Effector memory CD4-positive, alpha-beta T cell (primary cell): ENCODE data around the gene PQBP1.

Source experiments
- DNase-seq, 3 donors: peaks; one replicate each; pipeline ENCODE4 v3.0.0-alpha.2; 2020
- H3K27ac ChIP-seq: 2 replicates; pipeline ENCODE4 v1.7.0; 2013; ENCODE audit warnings: mild to moderate bottlenecking, low read length, moderate library complexity; ENCODE audit not compliant: insufficient read depth, poor library complexity, severe bottlenecking
- H3K27me3 ChIP-seq: replicated peaks from 2 replicates; pipeline ENCODE4 v1.7.0; 2013; ENCODE audit warnings: mild to moderate bottlenecking, low read length; ENCODE audit not compliant: insufficient read depth, control insufficient read depth, poor library complexity, severe bottlenecking
- H3K36me3 ChIP-seq: 2 replicates; pipeline ENCODE4 v1.7.0; 2013; ENCODE audit warnings: mild to moderate bottlenecking, low read length, moderate library complexity; ENCODE audit not compliant: control insufficient read depth, insufficient read depth
- H3K4me1 ChIP-seq: 2 replicates; pipeline ENCODE4 v1.7.0; 2013; ENCODE audit warnings: low read length, mild to moderate bottlenecking; ENCODE audit not compliant: control insufficient read depth, insufficient read depth, poor library complexity, severe bottlenecking
- H3K4me3 ChIP-seq: 2 replicates; pipeline ENCODE4 v1.7.0; 2013; ENCODE audit warnings: low read length, low read depth, mild to moderate bottlenecking; ENCODE audit not compliant: insufficient read depth, poor library complexity, severe bottlenecking
- H3K9me3 ChIP-seq: 2 replicates; pipeline ENCODE4 v1.7.0; 2013; ENCODE audit warnings: mild to moderate bottlenecking, low read length, moderate library complexity; ENCODE audit not compliant: control insufficient read depth

PQBP1 gene

GRCh38 chrX:48936429-48937053, 38.8 kb downstream of the PQBP1 start:
- Histone ChIP-seq H3K36me3 (peaks cover 7% of the 10 kb centered on the region), H3K27ac (peak overlapping the region; percentile 96), H3K4me1 (peaks cover 66% of the 10 kb centered on the region), H3K27me3 (no peaks in the 10 kb centered on the region), H3K9me3 (no peaks in the 10 kb centered on the region), H3K4me3 (peak overlapping the region; percentile 38)
- no peak for DNase-seq

DNA sequence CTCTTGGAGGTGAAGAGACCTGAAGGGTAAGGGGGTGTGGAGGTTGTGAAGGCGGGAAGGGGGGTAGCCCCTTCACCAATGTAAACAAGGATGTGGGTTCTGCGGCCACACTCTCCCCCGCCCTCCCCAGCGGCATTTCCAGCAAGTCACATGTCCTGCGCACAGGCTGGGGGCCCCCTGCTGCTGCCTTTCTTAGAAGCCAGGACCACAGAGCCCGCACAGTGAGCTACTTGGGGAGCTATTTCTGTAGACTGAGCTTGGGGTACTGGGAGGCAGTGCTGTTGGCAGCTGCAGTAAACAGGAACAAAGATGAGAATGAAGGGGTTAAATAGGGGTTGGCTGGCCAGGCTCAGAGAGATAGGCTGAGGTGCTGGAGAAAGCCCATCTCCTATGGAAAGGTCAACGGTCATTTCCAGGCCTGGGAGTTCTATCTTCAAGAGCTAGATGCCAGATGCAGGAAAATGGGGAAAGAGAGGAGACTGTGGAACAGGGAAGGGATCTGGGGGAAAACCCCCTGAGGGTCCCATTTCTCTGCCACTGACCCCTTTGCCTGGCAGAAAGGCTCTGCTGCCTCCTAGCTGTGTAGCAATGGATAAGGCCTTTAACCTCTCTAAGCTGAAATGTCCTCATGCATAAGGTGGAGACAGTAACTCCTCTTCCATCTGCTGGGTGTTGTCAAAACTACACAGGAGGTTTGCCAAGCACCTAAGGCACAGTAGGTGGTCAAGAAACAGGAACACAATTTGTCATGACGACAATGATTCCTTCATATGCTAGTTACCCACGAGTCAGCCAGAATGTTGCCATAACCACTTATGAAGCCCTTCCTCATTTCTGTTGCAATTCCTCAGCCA, 39.6 kb downstream of the PQBP1 start:
- peak overlapping the region; percentile 38 for H3K4me3 ChIP-seq
- H3K27me3 ChIP-seq = no peaks in the 10 kb centered on the region
- H3K27ac ChIP-seq = peak overlapping the region; percentile 96
- H3K36me3 ChIP-seq = peaks cover 7% of the 10 kb centered on the region
- peak; percentile 78 to 86 (median 82) for DNase-seq
- peaks cover 72% of the 10 kb centered on the region for H3K4me1 ChIP-seq
- no peaks in the 10 kb centered on the region for H3K9me3 ChIP-seq

DNA sequence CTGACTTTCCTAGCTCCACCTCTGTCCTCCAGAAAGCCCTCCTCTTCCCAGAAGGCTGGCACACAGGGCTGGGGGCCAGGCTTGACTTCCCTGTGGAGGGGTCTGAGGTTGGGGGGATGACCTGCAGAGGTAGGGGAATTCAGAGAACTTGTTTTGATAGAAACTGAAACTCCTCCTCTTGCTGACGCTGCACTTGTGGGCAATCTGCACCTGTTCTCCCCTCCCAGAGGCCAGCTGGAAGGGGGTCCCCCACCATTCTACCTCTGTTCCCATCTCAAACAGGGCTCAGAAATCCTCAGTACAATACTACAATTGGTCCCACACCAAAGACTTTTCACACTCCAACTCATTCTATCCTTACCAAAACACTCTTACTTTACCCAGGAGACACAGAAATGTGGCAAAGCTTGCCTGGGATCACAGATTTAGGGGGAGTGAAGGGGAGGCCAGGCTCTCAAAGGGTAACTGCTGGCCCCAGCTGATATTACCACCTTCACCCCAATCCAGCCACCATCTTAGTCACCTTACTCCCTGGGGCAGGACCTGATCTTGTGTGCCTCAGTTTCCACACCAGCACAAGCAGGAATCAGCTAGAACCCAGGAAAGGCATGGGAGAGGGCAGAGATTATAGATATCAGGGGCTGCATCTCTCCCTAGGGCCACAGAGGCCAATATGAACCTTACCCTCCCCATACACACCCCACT, 41.1 kb downstream of the PQBP1 start:
- Histone ChIP-seq H3K4me1 (peaks cover 82% of the 10 kb centered on the region), H3K4me3 (no peak overlapping the region)
- DNase-seq = peak; percentile 53 to 63 (median 58)

DNA sequence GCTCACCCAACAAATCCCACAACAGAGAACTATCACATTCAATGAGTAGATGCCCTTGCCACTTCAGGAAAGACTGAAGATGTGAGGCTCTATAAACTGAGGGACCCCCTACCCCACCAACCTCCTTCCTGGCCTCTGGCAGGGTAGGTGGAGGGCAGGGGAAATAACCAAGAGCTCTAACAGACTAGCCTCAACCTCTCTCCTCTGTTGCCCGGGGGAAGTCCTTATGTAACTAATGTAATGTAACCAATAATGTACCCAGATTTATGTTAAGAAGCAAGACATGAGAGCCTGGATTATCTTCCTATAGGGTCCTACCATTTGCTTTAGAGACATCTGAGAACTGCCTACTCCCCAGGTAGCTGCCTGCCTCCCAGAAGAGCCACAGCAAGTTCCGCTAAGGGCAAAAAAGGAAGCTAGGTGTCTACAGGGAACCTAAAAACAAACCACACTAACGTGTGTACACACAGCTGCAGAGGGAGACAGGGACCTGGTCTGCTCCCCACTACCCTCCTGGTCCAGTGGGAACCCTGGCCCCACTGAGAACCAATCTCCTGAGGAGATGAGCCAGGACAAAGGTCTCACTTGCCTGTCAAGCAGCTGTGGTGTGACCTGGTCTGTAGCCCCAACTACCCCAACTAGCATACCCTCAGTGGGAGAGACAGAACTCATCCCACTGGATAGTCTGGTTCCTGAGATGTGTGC, 41.9 kb downstream of the PQBP1 start:
- H3K9me3 ChIP-seq = no peaks in the 10 kb centered on the region
- H3K27ac ChIP-seq = peak overlapping the region; percentile 96
- H3K27me3 ChIP-seq = no peaks in the 10 kb centered on the region
- no peak for DNase-seq
- peak overlapping the region; percentile 25 for H3K4me3 ChIP-seq
- H3K4me1 ChIP-seq = peaks cover 80% of the 10 kb centered on the region
- peaks cover 4% of the 10 kb centered on the region for H3K36me3 ChIP-seq

More for the DNA sequence above, 41.1 kb downstream of the PQBP1 start:
- H3K36me3 ChIP-seq = peaks cover 9% of the 10 kb centered on the region
- no peaks in the 10 kb centered on the region for H3K27me3 ChIP-seq
- no peaks in the 10 kb centered on the region for H3K9me3 ChIP-seq
- H3K27ac ChIP-seq = peak overlapping the region; percentile 96

GRCh38 chrX:48940404-48940955, 42.8 kb downstream of the PQBP1 start:
- Histone ChIP-seq H3K36me3 (peaks cover 4% of the 10 kb centered on the region), H3K27me3 (no peaks in the 10 kb centered on the region), H3K27ac (peak overlapping the region; percentile 96), H3K4me1 (peaks cover 72% of the 10 kb centered on the region), H3K4me3 (peak overlapping the region; percentile 25), H3K9me3 (no peaks in the 10 kb centered on the region)
- DNase-seq = no peak

DNA sequence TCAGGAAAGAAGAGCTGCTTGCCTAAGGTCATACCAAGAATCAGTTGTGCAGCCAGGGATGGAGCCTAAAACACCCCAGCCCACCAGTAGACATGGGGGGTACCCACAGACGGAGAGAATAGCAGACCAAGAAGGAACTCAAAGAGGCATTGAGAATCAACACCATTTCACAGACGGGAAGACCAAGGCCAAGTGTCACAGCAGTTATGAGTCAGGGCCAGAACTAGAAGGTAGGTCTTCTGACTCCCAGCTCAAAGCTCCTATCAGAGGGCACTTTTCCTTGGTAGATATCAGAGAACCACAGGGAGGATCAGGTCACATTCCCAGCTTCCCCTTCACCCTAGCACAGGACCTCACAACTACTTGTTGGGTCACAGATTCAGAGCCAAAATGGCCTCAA, 45.2 kb downstream of the PQBP1 start:
- DNase-seq = no peak
- peaks cover 4% of the 10 kb centered on the region for H3K36me3 ChIP-seq
- no peak overlapping the region for H3K27ac ChIP-seq
- H3K4me3 ChIP-seq = no peak overlapping the region
- no peaks in the 10 kb centered on the region for H3K9me3 ChIP-seq
- no peaks in the 10 kb centered on the region for H3K27me3 ChIP-seq
- H3K4me1 ChIP-seq = peaks cover 52% of the 10 kb centered on the region

- Histone ChIP-seq H3K36me3 (peaks cover 4% of the 10 kb centered on the region), H3K9me3 (no peaks in the 10 kb centered on the region), H3K4me1 (peaks cover 25% of the 10 kb centered on the region), H3K27me3 (no peaks in the 10 kb centered on the region), H3K27ac (no peak overlapping the region), H3K4me3 (no peak overlapping the region)
- peak; percentile 26 to 33 (median 29) for DNase-seq
Measured at GRCh38 chrX:48945517-48946348, 48.0 kb downstream of the PQBP1 start.

GRCh38 chrX:48948589-48948988, 50.9 kb downstream of the PQBP1 start:
- Histone ChIP-seq H3K27me3 (no peaks in the 10 kb centered on the region), H3K27ac (peak overlapping the region; percentile 7), H3K4me3 (no peak overlapping the region), H3K9me3 (no peaks in the 10 kb centered on the region), H3K36me3 (no peaks in the 10 kb centered on the region), H3K4me1 (peaks cover 8% of the 10 kb centered on the region)
- DNase-seq = no peak
